ENCODE results near the gene AZU1.
"Not testable (repeated sequence)": the region's sequence is repeated elsewhere in the genome, so short reads cannot be mapped to it uniquely, and the experiment has no call there.

The AZU1 gene

DNA sequence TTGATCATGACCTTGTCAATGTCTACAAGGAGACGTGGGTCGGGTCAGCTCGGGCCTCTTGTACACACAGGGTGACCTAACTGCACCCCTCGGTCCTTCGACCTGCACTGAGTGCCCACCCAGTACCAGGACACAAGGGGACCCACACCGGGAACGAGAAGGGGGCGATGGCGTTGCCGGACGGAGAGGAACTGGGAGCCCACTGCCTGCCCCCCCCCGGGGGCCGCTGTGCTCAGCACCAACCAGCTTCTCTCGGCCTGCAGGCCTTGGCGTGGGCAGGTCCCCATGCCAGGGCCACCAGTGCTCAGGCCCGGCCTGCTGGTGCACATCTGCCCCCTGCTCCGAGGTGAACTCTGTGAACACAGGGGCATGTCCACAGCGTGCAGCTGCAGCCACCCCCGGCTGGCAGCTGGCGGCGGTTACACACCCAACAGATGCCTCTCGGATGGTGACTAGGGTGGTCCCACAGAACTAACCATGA lies 46.0 kb downstream of the AZU1 start:
- DNase-seq (ENCODE audit: low spot score) = no peak

DNA sequence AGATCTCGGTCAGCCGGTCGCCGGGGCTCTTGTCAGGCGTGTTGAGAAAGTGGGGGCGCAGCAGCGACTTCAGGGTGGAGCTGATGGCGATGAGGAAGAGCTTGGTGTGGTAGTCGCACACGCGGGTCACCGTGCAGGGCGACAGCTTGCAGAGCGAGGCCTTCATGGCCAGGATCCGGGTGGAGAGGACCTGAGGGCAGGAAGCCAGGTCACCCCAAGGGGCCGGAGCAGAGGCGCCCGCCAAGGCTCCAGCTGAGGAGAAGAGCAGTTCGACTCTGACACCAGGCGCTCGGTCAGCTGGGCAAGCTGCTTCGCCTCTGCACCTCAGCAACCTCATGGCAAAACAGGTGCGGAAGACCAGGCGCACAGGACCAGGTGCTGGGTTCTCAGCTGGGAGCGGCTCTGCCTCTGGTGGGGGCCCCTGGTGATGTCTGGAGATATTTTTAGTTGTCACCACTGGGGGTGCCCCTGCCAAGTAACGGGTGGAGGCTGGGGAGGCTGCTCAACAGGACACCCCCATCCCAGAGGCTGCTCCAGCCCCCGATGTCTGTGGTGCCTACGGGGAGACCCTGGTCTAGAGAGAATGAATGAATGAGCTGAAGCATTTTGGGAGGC lies 47.7 kb downstream of the AZU1 start:
- no peak for DNase-seq (ENCODE audit: low spot score)

DNA sequence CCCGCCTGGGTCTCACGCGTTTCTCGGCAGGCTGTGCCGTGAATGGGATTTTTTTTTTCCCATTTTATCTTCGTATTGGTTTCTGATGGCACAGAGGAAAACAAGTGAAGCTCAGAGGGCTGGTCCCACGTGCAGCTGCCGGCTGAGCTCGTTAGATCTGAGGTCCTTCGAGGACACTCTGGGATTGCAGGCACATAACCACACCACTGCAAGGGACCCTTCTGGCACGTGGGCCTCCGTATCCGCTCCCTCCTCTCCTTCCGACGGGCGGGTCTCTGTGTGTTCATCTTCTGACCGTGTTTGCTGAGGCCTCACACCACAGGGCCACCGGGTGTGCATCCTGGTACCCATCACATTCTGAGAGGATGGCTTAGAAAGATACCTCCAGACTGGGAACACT lies 48.5 kb downstream of the AZU1 start:
- DNase-seq (ENCODE audit: low spot score) = no peak

- DNase-seq (ENCODE audit: low spot score) = no peak
Observed at GRCh38 chr19:876780-877314, 49.2 kb downstream of the AZU1 start.

DNA sequence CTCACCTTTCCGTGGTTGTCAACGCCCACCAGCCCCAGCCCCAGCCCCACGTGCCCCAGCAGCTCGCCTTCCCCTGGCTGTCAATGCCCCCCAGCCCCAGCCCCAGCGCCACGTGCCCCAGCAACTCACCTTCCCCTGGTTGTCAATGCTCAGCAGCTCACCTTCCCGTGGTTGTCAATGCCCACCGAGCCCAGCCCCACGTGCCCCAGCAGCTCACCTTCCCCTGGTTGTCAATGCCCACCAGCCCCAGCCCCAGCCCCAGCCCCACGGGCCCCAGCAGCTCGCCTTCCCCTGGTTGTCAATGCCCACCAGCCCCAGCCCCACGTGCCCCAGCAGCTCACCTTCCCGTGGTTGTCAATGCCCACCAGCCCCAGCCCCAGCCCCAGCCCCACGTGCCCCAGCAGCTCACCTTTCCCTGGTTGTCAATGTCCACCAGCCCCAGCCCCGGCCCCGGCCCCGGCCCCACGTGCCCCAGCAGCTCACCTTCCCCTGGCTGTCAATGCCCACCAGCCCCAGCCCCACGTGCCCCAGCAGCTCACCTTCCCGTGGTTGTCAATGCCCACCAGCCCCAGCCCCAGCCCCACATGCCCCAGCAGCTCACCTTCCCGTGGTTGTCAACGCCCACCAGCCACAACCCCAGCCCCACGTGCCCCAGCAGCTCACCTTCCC lies 50.5 kb downstream of the AZU1 start:
- not testable (repeated sequence) for DNase-seq (ENCODE audit: low spot score)

- not testable (repeated sequence) for DNase-seq (ENCODE audit: low spot score)
Observed at GRCh38 chr19:878751-879561, 51.3 kb downstream of the AZU1 start.

DNA sequence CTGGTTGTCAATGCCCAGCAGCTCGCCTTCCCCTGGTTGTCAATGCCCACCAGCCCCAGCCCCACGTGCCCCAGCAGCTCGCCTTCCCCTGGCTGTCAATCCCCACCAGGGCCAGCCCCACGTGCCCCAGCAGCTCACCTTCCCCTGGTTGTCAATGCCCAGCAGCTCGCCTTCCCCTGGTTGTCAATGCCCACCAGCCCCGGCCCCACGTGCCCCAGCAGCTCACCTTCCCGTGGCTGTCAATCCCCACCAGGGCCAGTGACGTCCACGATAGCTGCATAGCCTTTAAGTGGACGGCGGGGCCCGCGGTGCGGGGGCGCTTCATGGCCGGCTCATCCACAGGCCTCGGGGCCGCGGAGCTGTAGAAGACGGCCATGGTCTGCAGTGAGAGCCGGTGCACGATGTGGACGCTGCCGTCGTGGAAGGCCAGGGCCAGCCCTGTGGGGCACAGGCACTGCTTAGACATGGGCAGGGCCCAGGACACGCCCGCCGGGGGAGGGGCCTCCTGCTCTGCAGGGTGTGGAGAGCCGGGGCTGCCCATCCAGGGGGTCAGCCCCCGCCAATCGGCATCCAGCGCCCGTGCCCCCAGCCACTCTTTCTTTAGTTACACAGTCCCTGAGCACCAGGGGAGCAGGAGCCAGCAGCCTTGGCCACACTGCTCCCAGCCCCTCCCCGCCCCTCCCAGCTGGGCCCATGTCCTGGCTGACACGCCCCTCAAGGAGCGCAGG lies 52.2 kb downstream of the AZU1 start:
- no peak for DNase-seq (ENCODE audit: low spot score)
